Activated T-cell treated with anti-CD3 and anti-CD28 coated beads, Interleukin-2, amount 50 U/mL, for 24 hours (primary cell): ENCODE results near the gene RNF112.
A peak's percentile ranks its signal among the peaks of the same experiment; 100 is the strongest.
"Not testable (repeated sequence)": the region's sequence is repeated elsewhere in the genome, so short reads cannot be mapped to it uniquely, and the experiment has no call there.

ENCODE experiments used
- DNase-seq: peaks from one replicate; pipeline ENCODE4 v3.0.0-alpha.2; 2020
- H3K27ac Mint-ChIP-seq: 2 replicates; pipeline ENCODE4 v1.8.0; 2020; ENCODE audit warnings: mild to moderate bottlenecking, mixed read lengths
- H3K27me3 Mint-ChIP-seq: 2 replicates; pipeline ENCODE4 v1.8.0; 2020; ENCODE audit warnings: mixed read lengths
- H3K36me3 Mint-ChIP-seq: 2 replicates; pipeline ENCODE4 v1.8.0; 2020; ENCODE audit warnings: low read depth, mixed read lengths
- H3K4me1 Mint-ChIP-seq: 2 replicates; pipeline ENCODE4 v1.8.0; 2020; ENCODE audit warnings: low read depth, mixed read lengths
- H3K4me3 Mint-ChIP-seq: 2 replicates; pipeline ENCODE4 v1.8.0; 2020; ENCODE audit warnings: mild to moderate bottlenecking, moderate library complexity, mixed read lengths
- H3K9me3 Mint-ChIP-seq: 2 replicates; pipeline ENCODE4 v1.8.0; 2020; ENCODE audit warnings: mixed read lengths

The RNF112 gene

GRCh38 chr17:19421926-19422325, 10.9 kb downstream of the RNF112 start:
- Mint-ChIP-seq H3K4me3 (no peak overlapping the region), H3K36me3 (no peaks in the 10 kb centered on the region), H3K27ac (no peak overlapping the region), H3K27me3 (no peaks in the 10 kb centered on the region), H3K9me3 (no peaks in the 10 kb centered on the region), H3K4me1 (peaks cover 7% of the 10 kb centered on the region)
- no peak for DNase-seq

DNA sequence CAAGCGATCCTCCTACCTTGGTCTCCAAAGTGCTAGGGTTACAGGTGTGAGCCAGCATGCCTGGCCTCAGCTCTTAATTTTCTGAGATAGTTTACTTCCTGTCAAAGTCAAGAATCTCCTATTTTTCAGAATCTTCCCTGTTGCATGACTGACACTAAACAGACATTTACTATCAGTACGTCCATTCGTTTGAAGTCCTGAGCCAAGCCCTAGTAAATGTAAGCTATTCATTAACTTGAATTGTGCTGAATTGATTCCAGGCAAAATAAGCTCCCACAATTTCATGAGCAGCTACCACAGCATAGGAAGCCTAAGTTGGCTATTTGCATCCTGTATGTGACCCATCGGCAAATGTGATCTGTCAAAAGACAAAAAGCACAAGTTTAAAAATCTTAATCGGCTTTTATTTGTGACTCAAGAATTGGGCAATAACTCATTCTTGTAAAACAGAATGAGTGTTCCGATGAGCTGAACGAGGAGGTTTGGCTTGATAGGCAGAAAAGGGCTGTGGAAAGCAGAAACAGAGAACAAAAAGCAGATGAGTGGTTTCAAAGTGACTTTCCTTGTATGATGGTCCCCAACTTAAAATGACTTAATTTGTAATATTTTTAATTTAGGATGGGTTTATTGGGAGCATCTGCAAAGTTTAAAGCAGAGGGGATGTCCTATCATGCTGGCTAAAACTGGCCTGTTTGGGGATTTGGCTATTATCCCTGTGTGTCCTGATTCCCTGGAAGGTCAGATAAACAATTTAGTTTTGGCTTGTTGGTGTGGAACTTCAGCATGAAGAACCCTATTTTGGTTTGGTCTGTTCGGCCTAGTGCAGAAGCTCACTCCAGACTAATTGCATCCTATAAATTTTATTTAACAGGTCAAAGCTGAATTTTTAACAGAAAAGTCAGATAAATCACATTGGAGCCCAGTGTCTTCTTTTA, 14.2 kb downstream of the RNF112 start:
- Mint-ChIP-seq H3K27me3 (no peaks in the 10 kb centered on the region), H3K27ac (no peak overlapping the region), H3K36me3 (no peaks in the 10 kb centered on the region)

GRCh38 chr17:19426631-19427030, 15.6 kb downstream of the RNF112 start:
- no peak overlapping the region for H3K4me3 Mint-ChIP-seq

More for the DNA sequence above, 14.2 kb downstream of the RNF112 start:
- no peaks in the 10 kb centered on the region for H3K4me1 Mint-ChIP-seq
- H3K4me3 Mint-ChIP-seq, result no peak overlapping the region
- DNase-seq, result no peak
- H3K9me3 Mint-ChIP-seq, result no peaks in the 10 kb centered on the region

GRCh38 chr17:19431691-19432090, 20.7 kb downstream of the RNF112 start:
- Mint-ChIP-seq H3K27me3 (no peaks in the 10 kb centered on the region), H3K4me1 (no peaks in the 10 kb centered on the region), H3K27ac (no peak overlapping the region), H3K4me3 (no peak overlapping the region), H3K9me3 (no peaks in the 10 kb centered on the region), H3K36me3 (no peaks in the 10 kb centered on the region)
- no peak for DNase-seq

More at GRCh38 chr17:19426631-19427030, 15.6 kb downstream of the RNF112 start:
- Mint-ChIP-seq H3K9me3 (no peaks in the 10 kb centered on the region), H3K36me3 (no peaks in the 10 kb centered on the region), H3K27me3 (no peaks in the 10 kb centered on the region), H3K4me1 (no peaks in the 10 kb centered on the region), H3K27ac (no peak overlapping the region)
- no peak for DNase-seq

- Mint-ChIP-seq H3K9me3 (no peaks in the 10 kb centered on the region), H3K27me3 (no peaks in the 10 kb centered on the region), H3K36me3 (no peaks in the 10 kb centered on the region), H3K4me3 (no peak overlapping the region), H3K4me1 (no peaks in the 10 kb centered on the region), H3K27ac (no peak overlapping the region)
- no peak for DNase-seq
These were observed 22.2 kb downstream of the RNF112 start for GRCh38 chr17:19433255-19433654.

GRCh38 chr17:19433727-19434340, 22.8 kb downstream of the RNF112 start:
- Mint-ChIP-seq H3K4me1 (no peaks in the 10 kb centered on the region), H3K4me3 (no peak overlapping the region), H3K27ac (no peak overlapping the region), H3K36me3 (no peaks in the 10 kb centered on the region), H3K27me3 (no peaks in the 10 kb centered on the region), H3K9me3 (no peaks in the 10 kb centered on the region)
- DNase-seq, result no peak

GRCh38 chr17:19440421-19440820, 29.4 kb downstream of the RNF112 start:
- DNase-seq, result no peak
- H3K36me3 Mint-ChIP-seq, result no peaks in the 10 kb centered on the region
- no peak overlapping the region for H3K4me3 Mint-ChIP-seq
- H3K9me3 Mint-ChIP-seq, result peaks cover 7% of the 10 kb centered on the region
- no peak overlapping the region for H3K27ac Mint-ChIP-seq
- H3K4me1 Mint-ChIP-seq, result peaks cover 3% of the 10 kb centered on the region
- peaks cover 3% of the 10 kb centered on the region for H3K27me3 Mint-ChIP-seq

DNA sequence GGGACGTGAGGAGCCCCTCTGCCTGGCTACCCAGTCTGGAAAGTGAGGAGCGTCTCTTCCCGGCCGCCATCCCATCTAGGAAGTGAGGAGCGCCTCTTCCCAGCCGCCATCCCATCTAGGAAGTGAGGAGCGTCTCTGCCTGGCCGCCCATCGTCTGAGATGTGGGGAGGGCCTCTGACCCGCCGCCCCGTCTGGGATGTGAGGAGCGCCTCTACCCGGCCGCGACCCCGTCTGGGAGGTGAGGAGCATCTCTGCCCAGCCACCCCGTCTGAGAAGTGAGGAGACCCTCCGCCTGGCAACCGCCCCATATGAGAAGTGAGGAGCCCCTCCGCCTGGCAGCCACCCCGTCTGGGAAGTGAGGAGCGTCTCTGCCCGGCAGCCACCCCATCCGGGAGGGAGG, 30.3 kb downstream of the RNF112 start:
- not testable (repeated sequence) for H3K4me3 Mint-ChIP-seq, H3K27me3 Mint-ChIP-seq, H3K9me3 Mint-ChIP-seq, H3K4me1 Mint-ChIP-seq, H3K36me3 Mint-ChIP-seq, H3K27ac Mint-ChIP-seq, DNase-seq

DNA sequence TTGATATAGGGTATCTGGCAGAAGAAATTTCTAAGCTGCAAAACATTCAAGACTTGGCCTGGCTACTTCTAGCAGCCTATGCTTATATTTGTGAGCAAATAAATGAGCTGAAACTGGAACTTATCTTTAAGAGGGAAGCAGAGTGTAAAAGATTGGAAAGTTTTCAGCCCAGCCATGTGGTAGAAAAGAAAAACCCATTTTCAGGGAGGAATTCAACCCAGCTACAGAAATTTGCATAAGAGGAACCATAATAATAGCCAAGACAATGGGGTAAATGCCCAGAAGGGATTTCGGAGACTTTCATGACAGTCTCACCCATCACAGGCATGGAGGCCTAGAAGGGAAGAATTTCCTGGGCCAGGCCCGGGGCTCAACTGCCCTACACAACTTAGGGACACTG, 31.7 kb downstream of the RNF112 start:
- no peaks in the 10 kb centered on the region for H3K36me3 Mint-ChIP-seq
- H3K27ac Mint-ChIP-seq, result no peak overlapping the region
- no peak overlapping the region for H3K4me3 Mint-ChIP-seq
- H3K9me3 Mint-ChIP-seq, result peaks cover 7% of the 10 kb centered on the region
- peaks cover 11% of the 10 kb centered on the region for H3K27me3 Mint-ChIP-seq
- DNase-seq, result no peak
- peaks cover 5% of the 10 kb centered on the region for H3K4me1 Mint-ChIP-seq

DNA sequence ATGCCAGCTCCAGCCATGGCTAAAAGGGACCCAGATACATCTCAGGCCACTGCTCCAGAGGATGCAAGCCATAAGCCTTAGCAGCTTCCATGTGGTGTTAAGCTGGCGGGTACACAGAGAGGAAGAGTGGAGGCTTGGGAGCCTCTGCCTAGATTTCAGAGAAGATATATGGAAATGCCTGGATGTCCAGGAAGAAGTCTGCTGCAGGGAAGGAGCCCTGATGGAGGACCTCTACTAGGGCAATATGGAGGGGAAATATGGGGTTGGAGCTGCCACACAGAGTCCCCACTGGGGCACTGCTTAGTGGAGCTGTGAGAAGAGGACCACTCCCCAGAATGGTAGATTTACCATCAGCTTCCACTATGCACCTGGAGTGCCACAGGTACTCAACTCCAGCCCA, 32.1 kb downstream of the RNF112 start:
- H3K4me3 Mint-ChIP-seq, result no peak overlapping the region
- DNase-seq, result no peak
- peaks cover 5% of the 10 kb centered on the region for H3K4me1 Mint-ChIP-seq
- no peak overlapping the region for H3K27ac Mint-ChIP-seq
- peaks cover 15% of the 10 kb centered on the region for H3K27me3 Mint-ChIP-seq
- no peaks in the 10 kb centered on the region for H3K36me3 Mint-ChIP-seq
- H3K9me3 Mint-ChIP-seq, result peaks cover 7% of the 10 kb centered on the region

DNA sequence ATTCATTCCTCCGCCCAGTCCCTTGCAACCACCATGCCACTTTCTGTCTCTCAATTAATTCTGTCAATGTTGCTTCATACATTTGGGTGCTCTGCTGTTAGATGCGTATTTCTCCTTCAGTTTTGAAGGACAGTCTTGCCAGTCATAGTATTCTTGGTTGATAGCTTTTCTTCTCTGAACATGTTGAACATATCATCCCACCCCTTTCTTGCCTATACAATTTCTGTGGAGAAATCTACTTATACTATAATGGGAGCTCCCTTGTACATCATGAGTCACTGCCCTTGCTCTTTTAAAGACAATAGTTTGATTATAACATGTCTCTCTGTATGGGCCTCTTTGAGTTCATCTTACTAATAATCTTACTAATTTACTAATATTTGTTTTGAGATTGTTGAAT, 34.1 kb downstream of the RNF112 start:
- Mint-ChIP-seq H3K4me1 (peaks cover 5% of the 10 kb centered on the region), H3K9me3 (peaks cover 7% of the 10 kb centered on the region), H3K36me3 (no peaks in the 10 kb centered on the region), H3K27me3 (peaks cover 28% of the 10 kb centered on the region), H3K4me3 (no peak overlapping the region), H3K27ac (no peak overlapping the region)
- DNase-seq, result no peak

DNA sequence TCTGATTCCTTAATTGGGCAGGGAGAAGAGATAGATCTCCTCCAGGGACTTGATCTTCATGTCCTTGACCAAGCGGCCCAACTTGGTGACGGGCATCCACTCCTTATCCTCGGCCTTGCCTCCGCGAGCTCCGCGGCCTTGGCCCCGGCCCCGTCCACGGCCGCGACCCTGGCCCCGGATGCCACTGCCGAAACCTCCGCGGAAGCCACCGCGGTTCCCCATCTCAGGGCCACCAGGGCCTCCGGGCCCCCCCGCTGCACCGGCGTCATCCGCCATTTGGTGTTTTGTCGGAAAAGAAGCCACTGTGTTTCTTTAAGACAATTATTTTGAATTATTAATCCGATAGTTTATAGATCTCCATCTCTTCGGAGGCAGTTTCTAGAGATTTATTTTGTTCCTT, 35.5 kb downstream of the RNF112 start:
- H3K4me1 Mint-ChIP-seq, H3K36me3 Mint-ChIP-seq, H3K4me3 Mint-ChIP-seq, DNase-seq, H3K9me3 Mint-ChIP-seq, H3K27ac Mint-ChIP-seq: not testable (repeated sequence)
- H3K27me3 Mint-ChIP-seq, result peaks cover 28% of the 10 kb centered on the region

DNA sequence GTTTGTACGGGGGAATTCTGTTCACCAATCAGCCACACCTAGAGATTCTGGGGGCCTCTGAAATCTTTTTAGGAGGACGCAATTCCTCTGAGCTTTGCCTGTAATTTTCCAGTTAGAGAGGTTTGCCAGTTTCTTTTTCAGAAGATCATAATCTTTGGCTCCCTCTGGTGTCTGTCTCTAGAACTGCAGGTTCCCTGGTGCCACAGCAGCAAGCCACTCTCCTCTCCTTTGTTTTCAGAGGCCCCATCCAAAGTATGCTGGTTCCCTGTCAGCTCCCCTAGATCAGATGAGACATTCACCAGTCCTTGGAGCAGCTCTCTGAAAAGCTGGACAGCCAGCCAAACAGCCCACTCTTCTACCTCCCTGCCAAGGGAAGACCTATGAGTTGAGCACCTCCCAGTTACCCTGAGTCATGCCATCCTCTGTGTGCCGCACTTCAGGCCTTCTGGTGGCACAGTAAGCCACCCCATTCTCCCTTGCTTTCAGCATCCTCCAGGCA, 36.1 kb downstream of the RNF112 start:
- H3K27ac Mint-ChIP-seq, result no peak overlapping the region
- DNase-seq, result peak; percentile 52
- no peaks in the 10 kb centered on the region for H3K36me3 Mint-ChIP-seq
- peaks cover 28% of the 10 kb centered on the region for H3K27me3 Mint-ChIP-seq
- H3K4me1 Mint-ChIP-seq, result peaks cover 2% of the 10 kb centered on the region
- peaks cover 7% of the 10 kb centered on the region for H3K9me3 Mint-ChIP-seq
- no peak overlapping the region for H3K4me3 Mint-ChIP-seq

- Mint-ChIP-seq H3K27me3 (peaks cover 28% of the 10 kb centered on the region), H3K4me1 (peaks cover 2% of the 10 kb centered on the region), H3K27ac (no peak overlapping the region), H3K36me3 (no peaks in the 10 kb centered on the region), H3K9me3 (peaks cover 5% of the 10 kb centered on the region), H3K4me3 (no peak overlapping the region)
- no peak for DNase-seq
These were observed 37.6 kb downstream of the RNF112 start for GRCh38 chr17:19448341-19449268.
